ENCODE measurements around the gene OR2F2.

OR2F2 gene, protein sequence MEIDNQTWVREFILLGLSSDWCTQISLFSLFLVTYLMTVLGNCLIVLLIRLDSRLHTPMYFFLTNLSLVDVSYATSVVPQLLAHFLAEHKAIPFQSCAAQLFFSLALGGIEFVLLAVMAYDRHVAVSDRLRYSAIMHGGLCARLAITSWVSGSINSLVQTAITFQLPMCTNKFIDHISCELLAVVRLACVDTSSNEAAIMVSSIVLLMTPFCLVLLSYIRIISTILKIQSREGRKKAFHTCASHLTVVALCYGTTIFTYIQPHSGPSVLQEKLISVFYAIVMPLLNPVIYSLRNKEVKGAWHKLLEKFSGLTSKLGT

DNA sequence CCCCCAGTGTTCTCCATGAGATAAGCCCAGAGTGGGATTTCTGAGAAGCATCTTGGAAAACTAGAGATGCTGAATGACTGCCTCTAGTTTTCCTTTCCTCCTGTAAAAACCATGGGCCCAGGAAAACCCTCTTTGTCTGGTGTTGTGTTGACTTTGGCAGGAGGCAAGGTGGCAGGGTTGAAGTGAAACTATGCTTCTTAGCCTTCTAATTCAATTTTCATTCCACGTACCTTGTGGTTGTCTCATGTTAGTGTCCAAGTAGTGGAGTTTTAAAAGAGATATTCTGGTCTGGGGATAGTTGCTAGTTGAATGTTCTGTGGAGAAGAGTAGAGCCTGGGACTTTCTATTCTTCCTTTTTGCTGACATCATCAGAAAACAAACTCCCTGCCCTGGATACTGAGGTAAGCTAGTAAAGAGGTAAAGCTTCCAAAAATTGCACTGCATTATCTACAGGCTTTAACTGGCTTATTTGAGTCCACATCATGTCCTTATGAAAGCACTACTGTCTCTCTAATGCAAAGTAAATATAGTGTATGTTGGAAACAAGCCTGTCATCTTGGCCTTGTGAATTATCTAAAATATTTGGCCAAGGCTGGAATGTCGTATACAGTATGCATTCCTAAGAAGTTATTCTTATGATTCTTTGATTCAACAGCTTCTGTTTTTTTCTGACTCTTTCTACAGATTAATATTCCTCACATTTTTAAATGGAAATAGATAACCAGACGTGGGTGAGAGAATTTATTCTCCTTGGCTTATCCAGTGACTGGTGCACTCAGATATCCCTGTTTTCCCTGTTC lies at the start of gene OR2F2:
Gene OR2F2, plus strand, starts transcription at position 708 of the 800 bp plus-strand sequence. Its CDS starts 0 bp downstream, at position 708.
- DNase-seq, result no peak

GRCh38 chr7:143885951-143886350 lies 49.1 kb upstream of the OR2F2 start:
- no peak for DNase-seq

GRCh38 chr7:143886826-143887477 lies 48.1 kb upstream of the OR2F2 start:
- no peak for DNase-seq

DNA sequence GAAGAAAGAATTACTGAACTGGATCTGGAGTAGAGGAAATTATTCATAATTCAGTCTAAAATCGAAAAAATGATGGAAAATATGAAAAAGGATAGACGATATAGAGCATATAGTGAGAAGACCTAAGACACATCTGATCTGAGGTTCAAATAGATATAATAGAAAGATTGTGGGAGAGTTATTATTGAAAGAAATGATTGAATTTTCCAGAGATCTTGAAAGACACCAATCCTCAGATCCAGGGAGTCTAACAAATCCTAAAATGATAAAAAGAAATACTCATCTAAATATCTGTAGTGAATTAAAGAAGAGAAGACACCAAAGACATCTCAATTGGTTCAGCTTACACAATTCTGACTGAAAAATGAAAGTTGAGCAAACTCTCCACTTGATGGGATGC lies 46.0 kb upstream of the OR2F2 start:
- no peak for DNase-seq

GRCh38 chr7:143890558-143890957 lies 44.5 kb upstream of the OR2F2 start:
- no peak for DNase-seq

DNA sequence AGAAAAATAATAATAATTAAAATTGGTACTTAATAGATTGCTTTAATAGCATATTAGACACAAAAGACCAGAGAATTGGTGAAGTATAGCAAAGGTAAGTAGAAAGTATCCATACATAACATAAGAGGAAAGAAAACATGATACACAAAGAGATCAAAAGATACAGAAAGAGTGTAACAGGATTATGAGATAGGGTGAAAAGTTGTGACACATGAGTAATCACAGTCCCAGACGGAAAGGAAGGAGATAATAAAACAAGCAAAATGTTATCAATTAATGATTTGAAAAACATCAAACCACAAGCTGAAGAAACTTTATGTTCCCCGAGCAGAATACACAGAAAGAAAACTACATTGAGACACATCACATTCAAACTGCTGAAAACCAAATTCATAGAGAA lies 43.6 kb upstream of the OR2F2 start:
- DNase-seq, result no peak

DNA sequence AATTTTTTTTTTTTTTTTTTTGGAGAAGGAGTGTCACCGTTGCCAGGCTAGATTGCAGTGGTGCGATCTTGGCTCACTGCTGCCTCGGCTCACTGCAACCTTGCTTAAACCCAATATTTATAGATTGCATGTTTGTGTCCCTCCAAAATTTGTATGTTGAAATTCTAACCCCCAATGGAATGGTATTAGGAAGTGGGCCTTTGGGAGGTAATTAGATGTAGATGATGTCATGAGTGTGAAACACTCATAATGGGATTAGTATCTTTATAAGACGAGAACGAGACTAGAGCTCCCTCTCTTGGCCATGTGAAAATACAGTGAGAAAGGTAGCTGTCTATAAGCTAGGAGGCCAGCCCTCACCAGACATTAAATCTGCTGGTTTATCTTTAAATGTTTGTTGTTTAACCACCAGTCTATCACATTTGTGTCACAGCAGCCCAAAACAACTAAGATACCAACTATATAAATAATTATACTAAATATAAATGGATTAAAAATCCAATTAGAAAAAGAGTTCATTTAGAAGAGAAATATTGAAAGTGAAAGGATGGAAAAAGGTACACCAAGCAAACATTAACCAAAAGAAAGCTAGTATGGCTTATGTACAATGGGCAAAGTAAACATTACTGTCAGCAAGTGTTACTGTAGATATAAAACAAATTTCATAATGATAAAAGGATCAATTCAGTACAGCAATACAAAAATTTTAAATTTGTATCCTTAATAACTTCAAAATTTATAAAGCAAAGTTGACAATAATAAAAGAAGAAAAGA lies 42.3 kb upstream of the OR2F2 start:
- no peak for DNase-seq

GRCh38 chr7:143896667-143897066 lies 38.4 kb upstream of the OR2F2 start:
- no peak for DNase-seq

GRCh38 chr7:143898810-143899209 lies 36.2 kb upstream of the OR2F2 start:
- DNase-seq, result no peak

GRCh38 chr7:143900230-143900766 lies 34.7 kb upstream of the OR2F2 start:
- no peak for DNase-seq

- peak; percentile 20 to 59 for DNase-seq
Measured at GRCh38 chr7:143901332-143901667, 33.7 kb upstream of the OR2F2 start.

GRCh38 chr7:143901668-143902331 lies 33.2 kb upstream of the OR2F2 start, which contains the start of gene TCAF1:
TCAF1 (minus strand) TSS chr7:143902176; CDS start chr7:143876608, 25,568 bp downstream.
- peak; percentile 68 to 76 for DNase-seq

DNA sequence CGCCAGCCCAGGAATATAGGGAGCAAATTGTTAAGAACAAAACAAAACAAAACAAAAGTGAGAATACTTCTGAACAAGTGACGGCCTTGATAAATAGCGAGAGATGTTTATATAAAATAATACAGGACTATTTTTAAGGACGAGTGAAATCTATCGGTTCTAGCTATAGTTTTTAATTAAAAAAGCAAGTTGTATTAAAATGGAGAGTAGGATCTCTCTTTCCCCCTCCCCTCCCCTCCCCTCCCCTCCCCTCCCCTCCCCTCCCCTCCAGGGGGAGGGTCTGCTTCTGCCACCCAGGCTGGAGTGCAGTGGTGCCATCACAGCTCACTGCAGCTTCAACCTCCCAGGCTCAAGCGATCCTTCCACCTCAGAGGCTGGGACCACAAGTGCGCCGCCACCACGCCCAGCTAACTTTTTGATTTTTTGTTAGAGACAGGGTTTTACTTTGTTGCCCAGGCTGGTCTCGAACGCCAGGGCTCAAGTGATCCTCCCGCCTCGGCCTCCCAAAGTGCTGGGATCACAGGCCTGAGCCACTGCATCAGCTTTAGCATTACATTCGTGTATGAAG lies 32.6 kb upstream of the OR2F2 start:
- no peak for DNase-seq

DNA sequence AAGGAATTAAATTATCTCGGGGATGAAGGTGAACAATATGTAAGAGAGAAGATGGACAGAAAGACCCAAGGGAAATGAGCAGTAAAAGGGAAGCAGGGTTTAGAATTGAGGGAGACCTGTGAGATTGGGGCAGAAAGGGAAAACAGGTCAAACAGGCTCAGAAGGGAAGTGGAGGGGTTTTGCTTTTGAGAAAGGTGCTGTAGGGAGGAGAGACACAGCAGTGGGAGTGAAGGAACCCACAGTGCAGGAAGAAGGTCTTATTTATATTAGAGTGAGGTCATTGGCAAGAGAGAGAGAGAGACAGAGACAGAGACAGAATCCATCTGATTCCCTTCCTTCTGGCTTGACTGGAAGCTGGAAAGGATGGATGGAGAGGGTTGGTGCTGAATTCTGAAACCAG lies 29.5 kb upstream of the OR2F2 start:
- no peak for DNase-seq

DNA sequence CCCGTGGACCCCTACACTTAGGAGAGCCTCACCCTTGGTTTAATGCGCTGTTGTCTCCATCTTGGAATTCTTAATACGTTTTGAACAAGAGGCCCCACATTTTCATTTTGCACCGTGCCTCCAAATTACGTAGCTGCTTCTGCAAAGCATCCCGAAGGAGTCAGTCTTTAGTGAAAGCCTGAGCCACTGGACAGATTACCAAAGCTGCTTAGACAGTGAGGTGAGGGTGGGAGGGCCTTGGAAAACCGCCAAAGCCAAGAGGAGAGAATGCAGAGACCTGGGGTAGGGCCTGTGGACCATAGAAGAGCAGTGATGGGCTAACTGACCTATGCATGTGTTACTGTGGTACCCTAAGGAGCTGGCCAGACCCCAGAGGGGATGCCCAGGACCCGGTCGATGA lies 28.9 kb upstream of the OR2F2 start:
- no peak for DNase-seq

GRCh38 chr7:143906895-143907294 lies 28.1 kb upstream of the OR2F2 start:
- DNase-seq, result no peak

DNA sequence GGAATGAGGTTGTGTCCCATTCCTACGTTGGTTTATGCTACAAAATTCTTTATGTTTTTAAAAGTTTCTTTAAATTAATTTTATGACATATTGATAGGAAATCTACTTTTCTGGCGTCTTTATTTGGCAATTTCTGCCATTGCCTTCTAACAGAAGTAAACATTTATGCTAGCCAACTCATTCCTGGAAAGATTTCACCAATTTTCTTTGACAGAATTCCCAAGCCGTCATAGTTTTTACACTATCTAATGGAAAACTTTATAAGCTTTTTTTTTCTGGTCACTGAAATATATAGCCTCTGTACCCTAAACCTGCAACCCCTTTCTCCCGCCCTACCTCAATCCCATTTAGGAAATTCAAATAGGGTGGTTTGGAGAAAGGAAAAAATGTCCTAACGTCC lies 26.9 kb upstream of the OR2F2 start:
- no peak for DNase-seq

- no peak for DNase-seq
Measured at GRCh38 chr7:143909863-143910262, 25.2 kb upstream of the OR2F2 start.

- no peak for DNase-seq
Measured at GRCh38 chr7:143910473-143911248, 24.4 kb upstream of the OR2F2 start.

DNA sequence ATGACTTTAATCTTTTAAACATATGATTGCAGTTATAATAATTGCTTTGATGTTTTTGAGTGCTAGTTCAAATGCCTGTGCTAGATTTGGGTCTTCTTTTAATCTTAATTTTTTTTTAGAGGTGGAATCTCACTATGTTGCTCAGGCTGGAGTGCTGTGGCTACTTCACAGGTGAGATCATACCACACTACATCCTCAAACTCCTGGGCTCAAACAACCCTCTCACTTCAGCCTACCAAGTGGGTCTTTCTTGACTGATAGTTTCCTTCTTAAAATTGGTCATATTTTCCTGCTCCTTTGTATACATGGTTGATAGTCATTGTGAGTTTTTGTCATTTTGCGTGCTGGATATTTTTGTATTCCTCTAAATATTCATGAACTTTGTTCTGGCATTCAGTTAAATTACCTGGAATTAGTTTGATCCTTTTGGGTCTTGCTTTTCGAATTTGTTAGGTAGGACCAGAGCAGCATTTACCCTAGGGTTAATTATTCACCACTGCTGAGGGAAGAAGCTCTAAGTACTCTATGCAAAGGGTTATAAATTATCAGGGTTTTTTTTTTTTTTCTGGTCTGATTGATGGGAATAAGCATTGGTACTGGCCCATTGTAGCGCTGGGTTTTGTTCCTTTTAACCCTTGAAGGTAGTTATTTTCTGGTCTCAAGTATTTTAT lies 21.0 kb upstream of the OR2F2 start:
- no peak for DNase-seq

Data from NCI-H187 (cell line).